MCF 10A (cell line): ENCODE results near the gene CEP112. TPM values are rescaled to one million over a fixed set of nuclear protein-coding genes. Genes with fewer than 3 reads are reported as not detected.

Experiments
- BruUV-seq: library from RNA; stranded (reverse); fragments of 400-500 nt; replicated peaks from 2 replicates; lab custom pipeline; 2021; lab: Mats Ljungman, UMichigan
- CTCF ChIA-PET: fragments of 300-600 bp; sonication (Branson Sonifier 250); formaldehyde crosslinking; extraction: SDS; loops from one replicate; lab custom pipeline; 2021; ENCODE audit warnings: antibody characterized with exemption, inconsistent platforms; lab: Yijun Ruan, JAX
- POLR2A ChIA-PET: fragments of 300-600, 350-650 bp; sonication (Branson Sonifier 250); formaldehyde crosslinking; extraction: SDS; loops from one replicate; lab custom pipeline; 2020; ENCODE audit warnings: antibody characterized with exemption, inconsistent platforms; lab: Yijun Ruan, JAX
- DNase-seq: peaks from one replicate; pipeline ENCODE4 v3.0.0-alpha.2; 2018; ENCODE audit not compliant: unreplicated experiment
- H3K27ac Mint-ChIP-seq: one replicate; pipeline ENCODE4 v1.8.0; 2022; ENCODE audit warnings: mild to moderate bottlenecking, low read depth, mixed read lengths; ENCODE audit not compliant: unreplicated experiment
- H3K27me3 Mint-ChIP-seq: one replicate; pipeline ENCODE4 v1.8.0; 2022; ENCODE audit warnings: mixed read lengths; ENCODE audit not compliant: insufficient read depth, unreplicated experiment
- H3K36me3 Mint-ChIP-seq: one replicate; pipeline ENCODE4 v1.8.0; 2022; ENCODE audit warnings: mild to moderate bottlenecking, moderate library complexity, mixed read lengths; ENCODE audit not compliant: insufficient read depth, unreplicated experiment
- H3K4me1 Mint-ChIP-seq: one replicate; pipeline ENCODE4 v1.8.0; 2022; ENCODE audit warnings: mixed read lengths; ENCODE audit not compliant: insufficient read depth, unreplicated experiment
- H3K4me3 Mint-ChIP-seq: one replicate; pipeline ENCODE4 v1.8.0; 2022; ENCODE audit warnings: mild to moderate bottlenecking, moderate library complexity, mixed read lengths; ENCODE audit not compliant: unreplicated experiment
- H3K9me3 Mint-ChIP-seq: one replicate; pipeline ENCODE4 v1.8.0; 2022; ENCODE audit warnings: mixed read lengths; ENCODE audit not compliant: unreplicated experiment
- CTCF ChIP-seq: fragments of 200-600 bp; IDR thresholded peaks from one replicate; pipeline ENCODE4 v1.8.0; 2022; ENCODE audit warnings: antibody characterized with exemption, mild to moderate bottlenecking; ENCODE audit not compliant: unreplicated experiment
- intact Hi-C: fragments of 100-400 bp; cut with micrococcal nuclease; formaldehyde crosslinking; loops from 2 replicates; pipeline ENCODE4 v1.14.1; 2022
- total RNA-seq: library from RNA; stranded (reverse); gene quantifications from 2 replicates; pipeline ENCODE4 v1.2.3, GENCODE V29; 2022

Gene CEP112
- total RNA-seq, 1 experiment from 2014 or later, result 8.1 TPM

DNA sequence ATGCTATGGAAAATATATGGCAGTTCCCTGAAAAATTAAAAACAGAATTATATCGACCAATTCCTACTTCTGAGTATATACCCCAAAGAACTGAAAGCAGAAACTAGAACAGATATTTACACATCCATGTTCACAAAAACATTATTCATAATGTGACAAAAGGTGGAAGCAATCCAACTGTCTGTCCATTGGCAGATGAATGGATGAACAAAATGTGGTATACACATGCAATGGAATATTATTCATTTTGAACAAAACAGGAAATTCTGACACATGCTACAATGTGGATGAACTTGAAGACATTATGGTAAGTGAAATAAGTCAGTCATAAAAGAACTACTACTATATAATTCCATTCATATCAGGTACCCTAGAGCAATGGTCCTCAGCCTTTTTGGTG lies 367.0 kb downstream of the CEP112 start:
- no peak overlapping the region for H3K4me3 Mint-ChIP-seq
- no TSS peak for BruUV-seq
- POLR2A ChIA-PET, result no interaction called here
- no peaks in the 10 kb centered on the region for H3K36me3 Mint-ChIP-seq
- no peak for DNase-seq
- intact Hi-C loops, result no loop called here
- TF ChIP-seq CTCF, result no peak
- H3K27ac Mint-ChIP-seq, result no peak overlapping the region
- H3K27me3 Mint-ChIP-seq, result no peaks in the 10 kb centered on the region
- CTCF ChIA-PET, result interaction anchor here (0.8 to 2.9 kb wide), 2 partner anchors 30 to 63 kb away, joined by 3 to 6 read pairs; no protein-coding TSS in a partner anchor
- H3K4me1 Mint-ChIP-seq, result peaks cover 14% of the 10 kb centered on the region
- H3K9me3 Mint-ChIP-seq, result no peaks in the 10 kb centered on the region

GRCh38 chr17:65823713-65824112 lies 368.2 kb downstream of the CEP112 start:
- Mint-ChIP-seq H3K27me3 (no peaks in the 10 kb centered on the region), H3K4me1 (peaks cover 14% of the 10 kb centered on the region), H3K9me3 (no peaks in the 10 kb centered on the region), H3K27ac (no peak overlapping the region), H3K36me3 (no peaks in the 10 kb centered on the region), H3K4me3 (no peak overlapping the region)
- POLR2A ChIA-PET, result interaction anchor here (0.6 to 1.1 kb wide), 2 partner anchors 22 to 133 kb away, joined by 3 to 5 read pairs; no protein-coding TSS in a partner anchor
- no peak for TF ChIP-seq CTCF
- no TSS peak for BruUV-seq
- no peak for DNase-seq
- intact Hi-C loops, result no loop called here
- CTCF ChIA-PET, result no interaction called here

DNA sequence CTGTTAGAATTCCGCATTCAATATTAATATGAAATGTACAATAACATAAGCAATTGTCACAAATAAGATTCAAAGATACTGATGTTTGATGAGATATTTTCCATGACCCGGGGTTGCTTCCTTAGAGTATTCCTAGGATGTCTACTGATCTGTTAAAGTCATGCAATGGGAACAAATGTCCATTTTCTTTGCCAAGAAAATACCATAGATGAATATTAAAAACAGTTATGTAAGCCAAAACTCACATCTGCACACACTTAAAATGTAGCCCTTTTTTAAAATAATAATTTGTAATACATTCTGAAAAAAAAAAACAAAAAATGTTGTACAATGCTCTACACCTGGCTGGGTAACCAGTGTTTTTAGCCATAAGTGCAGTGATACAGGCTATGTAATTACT lies 371.1 kb downstream of the CEP112 start:
- H3K27me3 Mint-ChIP-seq, result no peaks in the 10 kb centered on the region
- no peak for TF ChIP-seq CTCF
- no peaks in the 10 kb centered on the region for H3K36me3 Mint-ChIP-seq
- no peak overlapping the region for H3K4me3 Mint-ChIP-seq
- intact Hi-C loops, result no loop called here
- H3K9me3 Mint-ChIP-seq, result no peaks in the 10 kb centered on the region
- DNase-seq, result no peak
- no TSS peak for BruUV-seq
- ChIA-PET CTCF (no interaction called here), POLR2A (no interaction called here)
- no peak overlapping the region for H3K27ac Mint-ChIP-seq
- H3K4me1 Mint-ChIP-seq, result peaks cover 2% of the 10 kb centered on the region

DNA sequence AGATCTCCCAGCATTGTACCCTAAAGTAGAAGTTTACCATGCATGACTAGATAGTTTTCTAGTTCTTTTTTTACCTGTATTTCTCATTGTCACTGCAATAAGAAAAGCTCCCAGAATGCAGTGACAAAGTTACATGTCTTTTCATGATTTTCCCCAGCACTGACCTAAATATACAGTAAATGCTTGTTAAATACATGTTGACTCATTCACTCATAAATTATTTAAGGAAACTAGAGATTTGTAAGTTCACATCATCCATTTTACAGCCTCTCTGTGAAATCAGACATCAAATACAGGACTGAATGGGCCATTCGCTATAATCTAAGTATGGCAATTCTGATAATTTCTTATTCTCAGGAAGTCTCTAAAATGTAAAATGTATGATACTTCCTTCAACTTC lies 371.6 kb downstream of the CEP112 start:
- BruUV-seq, result no TSS peak
- Mint-ChIP-seq H3K4me3 (no peak overlapping the region), H3K4me1 (no peaks in the 10 kb centered on the region), H3K27ac (no peak overlapping the region), H3K36me3 (no peaks in the 10 kb centered on the region), H3K9me3 (no peaks in the 10 kb centered on the region), H3K27me3 (no peaks in the 10 kb centered on the region)
- POLR2A ChIA-PET, result no interaction called here
- intact Hi-C loops, result no loop called here
- CTCF ChIA-PET, result no interaction called here
- no peak for DNase-seq
- no peak for TF ChIP-seq CTCF
